GM13977 (cell line): Measurements from ENCODE around the gene ADAMTS1.

Source experiments
- DNase-seq: peaks from one replicate; pipeline ENCODE4 v3.0.0; 2012; ENCODE audit warnings: low spot score
- in situ Hi-C: fragments of 300-500 bp; cut with MboI; formaldehyde crosslinking; loops from one replicate; pipeline ENCODE4 v1.12.0; 2022; ENCODE audit warnings: low sequenced_read_pairs, low pct_unique_long_range_greater_than_20kb, mixed read lengths, inconsistent platforms; ENCODE audit not compliant: unreplicated experiment
- TF ChIP-seq, protein P1 (sequence below): IDR thresholded peaks from 2 replicates; pipeline ENCODE4 v1.5.1; 2012; ENCODE audit warnings: mild to moderate bottlenecking, control low read depth; ENCODE audit not compliant: insufficient read depth; ENCODE audit errors: extremely low read depth, missing control alignments

The ADAMTS1 gene

GRCh38 chr21:26819740-26820324 is 25.4 kb downstream of the ADAMTS1 start:
- in situ Hi-C loops = no loop called here

DNA sequence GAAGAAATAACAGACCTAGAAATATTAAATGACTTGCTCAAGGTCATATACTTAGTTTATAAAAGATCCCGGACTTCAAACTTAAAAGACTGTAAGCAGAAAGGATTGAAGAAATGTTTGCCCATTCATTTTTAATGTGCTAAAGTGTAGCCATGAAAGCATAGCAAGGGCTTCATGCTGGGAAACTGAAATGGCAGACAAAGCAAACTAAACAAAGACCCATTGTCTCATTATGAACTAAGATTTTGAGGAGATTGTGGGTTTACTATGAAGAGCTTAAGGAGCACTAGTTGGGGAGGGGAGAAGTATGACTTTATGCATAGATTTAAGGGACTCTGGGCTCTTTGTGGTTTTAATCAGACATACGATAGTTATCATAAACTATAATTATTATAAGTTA is 26.3 kb downstream of the ADAMTS1 start:
- TF ChIP-seq, protein P1, sequence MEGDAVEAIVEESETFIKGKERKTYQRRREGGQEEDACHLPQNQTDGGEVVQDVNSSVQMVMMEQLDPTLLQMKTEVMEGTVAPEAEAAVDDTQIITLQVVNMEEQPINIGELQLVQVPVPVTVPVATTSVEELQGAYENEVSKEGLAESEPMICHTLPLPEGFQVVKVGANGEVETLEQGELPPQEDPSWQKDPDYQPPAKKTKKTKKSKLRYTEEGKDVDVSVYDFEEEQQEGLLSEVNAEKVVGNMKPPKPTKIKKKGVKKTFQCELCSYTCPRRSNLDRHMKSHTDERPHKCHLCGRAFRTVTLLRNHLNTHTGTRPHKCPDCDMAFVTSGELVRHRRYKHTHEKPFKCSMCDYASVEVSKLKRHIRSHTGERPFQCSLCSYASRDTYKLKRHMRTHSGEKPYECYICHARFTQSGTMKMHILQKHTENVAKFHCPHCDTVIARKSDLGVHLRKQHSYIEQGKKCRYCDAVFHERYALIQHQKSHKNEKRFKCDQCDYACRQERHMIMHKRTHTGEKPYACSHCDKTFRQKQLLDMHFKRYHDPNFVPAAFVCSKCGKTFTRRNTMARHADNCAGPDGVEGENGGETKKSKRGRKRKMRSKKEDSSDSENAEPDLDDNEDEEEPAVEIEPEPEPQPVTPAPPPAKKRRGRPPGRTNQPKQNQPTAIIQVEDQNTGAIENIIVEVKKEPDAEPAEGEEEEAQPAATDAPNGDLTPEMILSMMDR = no peak
- in situ Hi-C loops = no loop called here
- DNase-seq = no peak

More at GRCh38 chr21:26819740-26820324, 25.4 kb downstream of the ADAMTS1 start:
- TF ChIP-seq, protein P1 = no peak
- no peak for DNase-seq

GRCh38 chr21:26815197-26815596 is 30.0 kb downstream of the ADAMTS1 start:
- no peak for DNase-seq
- in situ Hi-C loops = no loop called here
- TF ChIP-seq, protein P1 = no peak

- no peak for DNase-seq
- in situ Hi-C loops = no loop called here
- TF ChIP-seq, protein P1 = no peak
Observed at GRCh38 chr21:26814386-26814785, 30.8 kb downstream of the ADAMTS1 start.

DNA sequence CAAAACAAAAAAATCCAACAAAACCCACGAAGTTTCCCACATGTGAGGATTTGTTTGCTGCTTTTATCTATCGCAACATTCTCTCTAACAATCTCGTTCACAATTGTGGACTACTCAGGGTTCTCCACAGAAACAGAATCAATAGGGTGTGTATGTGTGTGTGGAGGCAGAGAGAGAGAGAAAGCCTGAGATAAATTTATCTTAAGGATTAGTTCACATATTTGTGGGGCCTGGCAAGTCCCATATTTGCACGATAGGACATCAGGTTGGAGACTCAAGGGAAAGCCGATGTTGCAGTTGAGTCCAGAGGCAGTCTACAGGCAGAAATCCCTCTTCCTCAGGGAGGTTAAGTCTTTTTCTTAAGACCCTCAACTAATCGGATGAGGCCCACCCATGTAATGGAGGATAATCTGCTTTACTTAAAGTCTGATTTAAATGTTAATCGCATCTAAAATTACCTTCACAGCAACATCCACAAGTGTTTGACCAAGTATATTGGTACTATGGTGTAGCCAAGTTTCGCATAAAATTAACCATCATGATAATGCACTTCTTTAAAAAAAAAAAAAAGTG is 31.7 kb downstream of the ADAMTS1 start:
- in situ Hi-C loops = no loop called here
- TF ChIP-seq, protein P1 = no peak
- no peak for DNase-seq

DNA sequence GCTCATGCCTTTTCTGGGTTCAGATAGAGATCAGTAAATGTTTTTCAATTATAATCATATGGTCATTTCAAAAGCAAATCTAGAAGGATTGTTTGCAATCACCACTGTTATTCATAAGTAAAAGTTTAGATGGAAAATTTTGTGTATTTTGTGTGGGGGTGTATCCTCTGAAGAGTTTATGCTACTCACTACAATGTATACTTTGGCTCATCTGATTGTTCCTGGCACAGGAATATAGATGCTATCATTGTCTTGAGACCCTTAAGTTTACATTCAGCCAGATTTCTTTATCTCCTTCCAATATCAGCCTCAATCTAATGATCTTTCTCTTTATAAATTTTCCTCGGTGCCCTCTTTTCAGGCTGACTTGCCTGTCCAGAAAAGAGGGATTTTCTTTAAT is 33.0 kb downstream of the ADAMTS1 start:
- TF ChIP-seq, protein P1 = no peak
- DNase-seq = no peak
- in situ Hi-C loops = no loop called here
